HCT116 (cell line): ENCODE data around the gene FOXO6. TPM values are rescaled to one million over a fixed set of nuclear protein-coding genes. Genes with fewer than 3 reads are reported as not detected.

Experiments
- ATAC-seq: fragments of 200-7000 bp; cut with Tn5 transposase; 2 replicates; pipeline ENCODE4 v1.9.1; 2020; ENCODE audit warnings: mild to moderate bottlenecking, moderate library complexity
- BruUV-seq: library from RNA; stranded (reverse); fragments of 400-500 nt; replicated peaks from 2 replicates; lab custom pipeline; 2021; lab: Mats Ljungman, UMichigan
- CTCF ChIA-PET: fragments of 300-600 bp; sonication (Branson Sonifier 250); formaldehyde crosslinking; loops from one replicate; lab custom pipeline; 2021; ENCODE audit warnings: antibody characterized with exemption; lab: Charles Lee
- POLR2A ChIA-PET: fragments of 300-600, 350-600 bp; sonication (Branson Sonifier 250); formaldehyde crosslinking; loops from one replicate; lab custom pipeline; 2021; ENCODE audit warnings: antibody characterized with exemption; lab: Charles Lee
- RAD21 ChIA-PET, 2 experiments: fragments of 300-600 bp; sonication (Branson Sonifier 250); formaldehyde crosslinking; loops; one replicate each; lab custom pipeline; 2023; ENCODE audit warnings: low total read pairs in 2 of 2; ENCODE audit not compliant: uncharacterized antibody in 2 of 2, unreplicated experiment in 2 of 2, low non-redundant PET in 1 of 2; lab: Charles Lee
- DNase-seq: peaks from one replicate; pipeline ENCODE4 v3.0.0-alpha.2; 2010; ENCODE audit warnings: low read depth, low spot score
- H2AFZ ChIP-seq: fragments of 200-600 bp; shearing (Covaris generic), sonication (generic); 2 replicates; pipeline ENCODE4 v1.6.1; 2017; ENCODE audit warnings: low read depth, mixed run types, mixed read lengths, antibody characterized with exemption, low read length; ENCODE audit not compliant: poor library complexity, severe bottlenecking
- H3K27ac ChIP-seq: 2 replicates; pipeline ENCODE4 v1.5.1; 2012; ENCODE audit warnings: low read depth, low read length
- H3K27me3 ChIP-seq: fragments of 200-600 bp; sonication (generic); 2 replicates; pipeline ENCODE4 v1.6.1; 2016; ENCODE audit warnings: mixed run types, low read length, mixed read lengths; ENCODE audit not compliant: insufficient read depth
- H3K36me3 ChIP-seq, 2 experiments: fragments of 200-500 bp in 1 of 2; fragments of 200-600 bp in 1 of 2; sonication (Bioruptor generic) in 1 of 2; sonication (generic) in 1 of 2; 2 replicates each; pipeline versions ENCODE4 v1.5.1 to v1.6.1; 2014 to 2016; ENCODE audit warnings: low read length in 2 of 2, inconsistent platforms in 1 of 2, mixed read lengths in 1 of 2, mixed run types in 1 of 2; ENCODE audit not compliant: insufficient read depth in 2 of 2, control insufficient read depth in 1 of 2
- H3K4me1 ChIP-seq, 2 experiments: fragments of 200-600 bp in 1 of 2; sonication (generic) in 1 of 2; 2 replicates each; pipeline versions ENCODE4 v1.5.1 to v1.6.1; 2012 to 2017; ENCODE audit warnings: low read length in 2 of 2, inconsistent platforms in 1 of 2, mild to moderate bottlenecking in 1 of 2, mixed read lengths in 1 of 2, mixed run types in 1 of 2, moderate library complexity in 1 of 2; ENCODE audit not compliant: insufficient read depth in 2 of 2, control insufficient read depth in 1 of 2
- H3K4me2 ChIP-seq: fragments of 200-600 bp; sonication (generic); 2 replicates; pipeline ENCODE4 v1.6.1; 2017; ENCODE audit warnings: mixed run types, low read length, mixed read lengths
- H3K4me3 ChIP-seq, 2 experiments: fragments of 200-600 bp in 1 of 2; sonication (generic) in 1 of 2; replicated peaks in 1 of 2; 2 replicates each; pipeline ENCODE4 v1.5.1; 2011 to 2016; ENCODE audit warnings: low read length in 2 of 2, control low read depth in 1 of 2, low read depth in 1 of 2, mild to moderate bottlenecking in 1 of 2, mixed read lengths in 1 of 2, mixed run types in 1 of 2
- H3K79me2 ChIP-seq: fragments of 200-600 bp; sonication (generic); 2 replicates; pipeline ENCODE4 v1.6.1; 2017; ENCODE audit warnings: mild to moderate bottlenecking, mixed run types, low read length, moderate library complexity, mixed read lengths; ENCODE audit not compliant: insufficient read depth
- H3K9ac ChIP-seq: fragments of 200-600 bp; sonication (generic); 2 replicates; pipeline ENCODE4 v1.6.1; 2016; ENCODE audit warnings: low read length, mixed read lengths
- H3K9me2 ChIP-seq: fragments of 200-600 bp; sonication (generic), shearing (Covaris generic); 2 replicates; pipeline ENCODE4 v1.6.1; 2017; ENCODE audit warnings: mixed run types, mild to moderate bottlenecking, moderate library complexity; ENCODE audit not compliant: insufficient read depth
- H3K9me3 ChIP-seq, 2 experiments: fragments of 200-500 bp in 1 of 2; fragments of 200-600 bp in 1 of 2; sonication (Bioruptor generic) in 1 of 2; sonication (generic) in 1 of 2; 2 replicates each; pipeline ENCODE4 v1.6.1; 2014 to 2017; ENCODE audit warnings: low read length in 2 of 2, mixed read lengths in 2 of 2, inconsistent platforms in 1 of 2, low read depth in 1 of 2, mild to moderate bottlenecking in 1 of 2, mixed run types in 1 of 2, moderate library complexity in 1 of 2; ENCODE audit not compliant: control insufficient read depth in 1 of 2, insufficient read depth in 1 of 2
- H4K20me1 ChIP-seq: fragments of 200-600 bp; sonication (generic), shearing (Covaris generic); 2 replicates; pipeline ENCODE4 v1.6.1; 2017; ENCODE audit warnings: mixed run types, mild to moderate bottlenecking, moderate library complexity; ENCODE audit not compliant: insufficient read depth
- ATF3 ChIP-seq: IDR thresholded peaks from 2 replicates; pipeline ENCODE4 v1.6.1; 2012
- CBX3 ChIP-seq: IDR thresholded peaks from 2 replicates; pipeline ENCODE4 v1.6.1; 2012; ENCODE audit warnings: low read depth
- CEBPB ChIP-seq: IDR thresholded peaks from 2 replicates; pipeline ENCODE4 v1.6.1; 2012; ENCODE audit warnings: low read depth
- CTCF ChIP-seq, 3 experiments: fragments of 200-600 bp in 1 of 3; sonication (generic) in 1 of 3; IDR thresholded peaks in 2 of 3; conservative IDR thresholded peaks in 1 of 3; 2 replicates each; pipeline ENCODE4 v1.5.1; 2012 to 2017; ENCODE audit warnings: low read depth in 2 of 3, low read length in 2 of 3, antibody characterized with exemption in 1 of 3, borderline replicate concordance in 1 of 3, control low read depth in 1 of 3, mild to moderate bottlenecking in 1 of 3, mixed read lengths in 1 of 3, mixed run types in 1 of 3, moderate library complexity in 1 of 3; ENCODE audit not compliant: insufficient read depth in 1 of 3
- EGR1 ChIP-seq: IDR thresholded peaks from 2 replicates; pipeline ENCODE4 v1.6.1; 2012; ENCODE audit warnings: low read depth
- ELF1 ChIP-seq: IDR thresholded peaks from 2 replicates; pipeline ENCODE4 v1.6.1; 2012; ENCODE audit warnings: low read depth, borderline replicate concordance
- EZH2 ChIP-seq: fragments of 200-600 bp; sonication (generic); IDR thresholded peaks from 2 replicates; pipeline ENCODE4 v1.6.1; 2017; ENCODE audit warnings: antibody characterized with exemption, mixed run types
- FOSL1 ChIP-seq: IDR thresholded peaks from 2 replicates; pipeline ENCODE4 v1.6.1; 2012; ENCODE audit warnings: low read depth
- MAX ChIP-seq: IDR thresholded peaks from 2 replicates; pipeline ENCODE4 v1.6.1; 2012
- POLR2A ChIP-seq: IDR thresholded peaks from 2 replicates; pipeline ENCODE4 v1.7.0; 2011; ENCODE audit warnings: borderline replicate concordance; ENCODE audit not compliant: insufficient read depth, insufficient read length; ENCODE audit errors: extremely low read depth
- POLR2AphosphoS5 ChIP-seq: IDR thresholded peaks from 2 replicates; pipeline ENCODE4 v1.6.1; 2011; ENCODE audit warnings: mild to moderate bottlenecking, low read depth, low read length, moderate library complexity
- RAD21 ChIP-seq: IDR thresholded peaks from 2 replicates; pipeline ENCODE4 v1.6.1; 2012; ENCODE audit warnings: low read depth, mild to moderate bottlenecking
- SP1 ChIP-seq: IDR thresholded peaks from 2 replicates; pipeline ENCODE4 v1.6.1; 2012; ENCODE audit warnings: low read depth
- SRF ChIP-seq: IDR thresholded peaks from 2 replicates; pipeline ENCODE4 v1.6.1; 2012; ENCODE audit warnings: low read depth
- TCF7L2 ChIP-seq: IDR thresholded peaks from 2 replicates; pipeline ENCODE4 v1.7.0; 2011; ENCODE audit warnings: borderline replicate concordance, inconsistent platforms; ENCODE audit not compliant: insufficient read depth, insufficient read length; ENCODE audit errors: extremely low read depth
- YY1 ChIP-seq: IDR thresholded peaks from 2 replicates; pipeline ENCODE4 v1.6.1; 2011; ENCODE audit warnings: low read length, low read depth, moderate library complexity, mild to moderate bottlenecking; ENCODE audit not compliant: insufficient replicate concordance; ENCODE audit errors: extremely low read depth
- ZBTB33 ChIP-seq: IDR thresholded peaks from 2 replicates; pipeline ENCODE4 v1.6.1; 2011; ENCODE audit warnings: mild to moderate bottlenecking, low read length, moderate library complexity; ENCODE audit not compliant: insufficient replicate concordance; ENCODE audit errors: extremely low read depth
- intact Hi-C: fragments of 100-400 bp; cut with micrococcal nuclease; formaldehyde crosslinking; loops from 2 replicates; pipeline ENCODE4 v1.10.0; 2022
- total RNA-seq: library from RNA; stranded (reverse); gene quantifications from one replicate; pipeline ENCODE4 v1.2.1, GENCODE V29; 2021; ENCODE audit not compliant: unreplicated experiment

The FOXO6 gene
- total RNA-seq, 1 experiment from 2014 or later: 7.0 TPM

- H3K36me3 ChIP-seq: no peaks in the 10 kb centered on the region
- no peaks in the 10 kb centered on the region for H3K9me2 ChIP-seq
- no peak overlapping the region; the same call in 1 of the 2 replicates for H3K27ac ChIP-seq
- no peaks in the 10 kb centered on the region; a peak in 1 of 4 replicates for H3K9me3 ChIP-seq
- no peaks in the 10 kb centered on the region for H4K20me1 ChIP-seq
- H3K27me3 ChIP-seq: no peaks in the 10 kb centered on the region
- H3K4me3 ChIP-seq: no peak overlapping the region
- ATAC-seq: peak; percentile 97
- no TSS peak for BruUV-seq
- H3K4me1 ChIP-seq: peaks cover 6 to 20% of the 10 kb centered on the region in 2 experiments; a peak in 3 of 4 replicates
- DNase-seq: peak; percentile 43
- ChIA-PET RAD21 (interaction anchor here (0.6 to 1.0 kb wide), 3 partner anchors 8 to 88 kb away, joined by 3 read pairs; no protein-coding TSS in a partner anchor), CTCF (interaction anchor here (0.8 to 1.9 kb wide), 11 partner anchors 8 to 99 kb away, joined by 3 to 18 read pairs (median 5); partner anchors contain the start of gene FOXO6), POLR2A (no interaction called here)
- peak overlapping the region; percentile 45 for H3K4me2 ChIP-seq
- H3K79me2 ChIP-seq: no peaks in the 10 kb centered on the region
- no peak overlapping the region for H3K9ac ChIP-seq
- intact Hi-C loops: no loop called here
- peak overlapping the region; percentile 83 for H2AFZ ChIP-seq
- TF ChIP-seq SP1 (no peak), CTCF (IDR thresholded peaks at IDR 0.05 in 2 of 3, conservative IDR thresholded peaks at IDR 0.05 in 1 of 3; ENCODE audit: borderline replicate concordance in 1 of 3, insufficient read depth in 1 of 3, low read depth in 2 of 3, low read length in 2 of 3) (peak; percentile 29 to 67 (median 59); a peak in 5 of 6 replicates), YY1 (no peak), ZBTB33 (no peak), EZH2 (no peak), FOSL1 (no peak), MAX (no peak), ATF3 (no peak), RAD21 (peak; percentile 30), POLR2A (no peak), CBX3 (peak; percentile 58; the same call in 1 of the 2 replicates), CEBPB (no peak), SRF (no peak), EGR1 (no peak), ELF1 (no peak), POLR2AphosphoS5 (no peak), TCF7L2 (no peak)
These were observed 30.4 kb upstream of the FOXO6 start for GRCh38 chr1:41330588-41331545.
